Measurements from ENCODE around the gene B4GALT1.

DNA sequence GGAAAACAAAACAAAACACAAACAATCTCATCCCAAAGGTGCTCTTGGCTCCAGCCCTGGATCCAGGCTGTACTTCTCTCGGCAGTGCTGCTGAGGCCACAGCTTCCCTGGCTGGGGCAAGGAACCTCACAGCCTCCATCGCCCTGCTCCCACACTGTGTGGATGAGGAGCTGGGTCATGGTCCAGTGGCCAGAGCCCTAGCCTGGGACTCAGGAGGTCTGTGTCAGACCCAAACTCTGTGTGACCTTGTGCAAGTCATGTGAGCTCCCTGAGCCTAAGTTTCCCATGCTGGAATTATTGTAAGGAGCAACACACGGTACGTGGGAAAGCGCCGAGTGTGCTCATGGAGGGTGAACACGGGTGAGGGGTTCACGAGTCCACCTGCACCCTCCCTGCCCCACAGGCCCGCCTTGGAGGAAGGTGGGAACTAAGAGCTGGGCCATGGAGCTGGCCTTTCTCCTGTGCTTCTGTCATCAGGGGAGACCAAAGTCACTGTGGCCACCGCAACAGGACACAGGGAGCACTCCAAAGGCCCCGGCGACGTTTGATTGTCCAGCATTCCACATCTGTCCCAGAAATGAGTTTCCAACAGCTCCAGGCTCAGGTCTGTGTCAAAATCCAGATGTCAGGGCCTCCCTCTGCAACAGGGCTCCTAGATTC lies 64.5 kb downstream of the B4GALT1 start:
- TF ChIP-seq, protein P1, sequence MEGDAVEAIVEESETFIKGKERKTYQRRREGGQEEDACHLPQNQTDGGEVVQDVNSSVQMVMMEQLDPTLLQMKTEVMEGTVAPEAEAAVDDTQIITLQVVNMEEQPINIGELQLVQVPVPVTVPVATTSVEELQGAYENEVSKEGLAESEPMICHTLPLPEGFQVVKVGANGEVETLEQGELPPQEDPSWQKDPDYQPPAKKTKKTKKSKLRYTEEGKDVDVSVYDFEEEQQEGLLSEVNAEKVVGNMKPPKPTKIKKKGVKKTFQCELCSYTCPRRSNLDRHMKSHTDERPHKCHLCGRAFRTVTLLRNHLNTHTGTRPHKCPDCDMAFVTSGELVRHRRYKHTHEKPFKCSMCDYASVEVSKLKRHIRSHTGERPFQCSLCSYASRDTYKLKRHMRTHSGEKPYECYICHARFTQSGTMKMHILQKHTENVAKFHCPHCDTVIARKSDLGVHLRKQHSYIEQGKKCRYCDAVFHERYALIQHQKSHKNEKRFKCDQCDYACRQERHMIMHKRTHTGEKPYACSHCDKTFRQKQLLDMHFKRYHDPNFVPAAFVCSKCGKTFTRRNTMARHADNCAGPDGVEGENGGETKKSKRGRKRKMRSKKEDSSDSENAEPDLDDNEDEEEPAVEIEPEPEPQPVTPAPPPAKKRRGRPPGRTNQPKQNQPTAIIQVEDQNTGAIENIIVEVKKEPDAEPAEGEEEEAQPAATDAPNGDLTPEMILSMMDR (IDR thresholded peaks at IDR 0.05) = no peak
- TF ChIP-seq POLR2A (IDR thresholded peaks at IDR 0.05) = no peak

Measured in thyroid gland (tissue), 4 donors.